Lower leg skin (tissue), 3 donors: ENCODE measurements around the gene ADGRG3.

Experiments used
- CTCF ChIP-seq, 3 donors: fragments of 450-650 bp; IDR thresholded peaks; one replicate each; pipeline ENCODE4 v1.5.1; 2016; ENCODE audit warnings: antibody characterized with exemption in 3 of 3, mild to moderate bottlenecking in 3 of 3, moderate library complexity in 2 of 3
- POLR2A ChIP-seq, 2 donors: fragments of 450-650 bp; IDR thresholded peaks; one replicate each; pipeline ENCODE4 v1.6.1; 2016 to 2017; ENCODE audit warnings: antibody characterized with exemption in 2 of 2, mild to moderate bottlenecking in 1 of 2, moderate library complexity in 1 of 2

GRCh38 chr16:57632568-57632967 lies 35.5 kb upstream of the ADGRG3 start:
- no peak for TF ChIP-seq POLR2A (IDR thresholded peaks at IDR 0.05)
- no peak for TF ChIP-seq CTCF (IDR thresholded peaks at IDR 0.05)
